SK-N-SH (cell line): ENCODE data around the gene ZNF430. TPM values are rescaled to one million over a fixed set of nuclear protein-coding genes. Genes with fewer than 3 reads are reported as not detected.

Source experiments
- CTCF ChIA-PET: fragments of 300-600, 350-600 bp; formaldehyde crosslinking; extraction: SDS; loops from one replicate; lab custom pipeline; 2021; lab: Yijun Ruan, JAX
- POLR2A ChIA-PET: fragments of 350-600 bp; sonication (Branson Sonifier 250); formaldehyde crosslinking; extraction: SDS; loops from one replicate; lab custom pipeline; 2020; ENCODE audit warnings: antibody characterized with exemption, inconsistent platforms; lab: Yijun Ruan, JAX
- DNase-seq: peaks from one replicate; pipeline ENCODE4 v3.0.0; 2012
- H2AFZ ChIP-seq: fragments of 200-600 bp; sonication (generic); 2 replicates; pipeline ENCODE4 v1.8.1; 2016; ENCODE audit warnings: antibody characterized with exemption, mild to moderate bottlenecking, low read depth
- H3F3A ChIP-seq: fragments of 200-600 bp; sonication (generic); replicated peaks from 2 replicates; pipeline ENCODE3; 2016; ENCODE audit warnings: antibody characterized with exemption, mild to moderate bottlenecking; ENCODE audit not compliant: insufficient read depth
- H3K27ac ChIP-seq, 2 experiments: fragments of 200-500 bp in 1 of 2; fragments of 200-600 bp in 1 of 2; sonication (Bioruptor generic) in 1 of 2; sonication (generic), shearing (Covaris generic) in 1 of 2; 2 replicates each; pipeline versions ENCODE4 v1.5.1 to v1.6.1; 2014 to 2016; ENCODE audit warnings: low read depth in 2 of 2, inconsistent platforms in 1 of 2, low read length in 1 of 2, mild to moderate bottlenecking in 1 of 2, mixed read lengths in 1 of 2
- H3K27me3 ChIP-seq: fragments of 200-600 bp; sonication (generic), shearing (Covaris generic); 2 replicates; pipeline ENCODE4 v1.6.1; 2016; ENCODE audit warnings: mixed run types; ENCODE audit not compliant: insufficient read depth
- H3K36me3 ChIP-seq, 2 experiments: fragments of 200-500 bp in 1 of 2; fragments of 200-600 bp in 1 of 2; sonication (Bioruptor generic) in 1 of 2; sonication (generic) in 1 of 2; replicated peaks in 1 of 2; 2 replicates each; pipeline versions ENCODE3 to v1.5.1; 2014 to 2016; ENCODE audit warnings: low read length in 1 of 2, mild to moderate bottlenecking in 1 of 2; ENCODE audit not compliant: insufficient read depth in 2 of 2, control insufficient read depth in 1 of 2
- H3K4me1 ChIP-seq, 2 experiments: fragments of 200-500 bp in 1 of 2; fragments of 200-600 bp in 1 of 2; sonication (Bioruptor generic) in 1 of 2; sonication (generic), shearing (Covaris generic) in 1 of 2; 2 replicates each; pipeline versions ENCODE4 v1.5.1 to v1.6.1; 2014 to 2016; ENCODE audit warnings: low read depth in 1 of 2, low read length in 1 of 2, mixed run types in 1 of 2; ENCODE audit not compliant: insufficient read depth in 2 of 2, control insufficient read depth in 1 of 2
- H3K4me2 ChIP-seq: fragments of 200-600 bp; sonication (generic), shearing (Covaris generic); 2 replicates; pipeline ENCODE4 v1.6.1; 2017; ENCODE audit warnings: mixed run types
- H3K4me3 ChIP-seq, 2 experiments: fragments of 200-500 bp in 1 of 2; fragments of 200-600 bp in 1 of 2; sonication (Bioruptor generic) in 1 of 2; sonication (generic), shearing (Covaris generic) in 1 of 2; 2 replicates each; pipeline versions ENCODE4 v1.5.1 to v1.8.1; 2014 to 2016; ENCODE audit warnings: low read depth in 2 of 2, inconsistent platforms in 1 of 2, low read length in 1 of 2, mild to moderate bottlenecking in 1 of 2, mixed read lengths in 1 of 2, moderate library complexity in 1 of 2
- H3K79me2 ChIP-seq: fragments of 200-600 bp; sonication (generic); 2 replicates; pipeline ENCODE4 v1.8.1; 2017; ENCODE audit warnings: mild to moderate bottlenecking; ENCODE audit not compliant: insufficient read depth
- H3K9ac ChIP-seq: fragments of 200-600 bp; sonication (generic); 2 replicates; pipeline ENCODE4 v1.6.1; 2017; ENCODE audit warnings: mixed run types
- H3K9me2 ChIP-seq: fragments of 200-600 bp; sonication (generic); 2 replicates; pipeline ENCODE4 v1.6.1; 2017; ENCODE audit warnings: mixed run types
- H3K9me3 ChIP-seq: fragments of 200-600 bp; sonication (generic); 2 replicates; pipeline ENCODE4 v1.6.1; 2017; ENCODE audit warnings: mixed run types, mild to moderate bottlenecking, moderate library complexity
- H4K20me1 ChIP-seq: fragments of 200-600 bp; sonication (generic); 2 replicates; pipeline ENCODE4 v1.6.1; 2017; ENCODE audit warnings: mild to moderate bottlenecking, mixed run types; ENCODE audit not compliant: insufficient read depth
- EP300 ChIP-seq, 2 experiments: IDR thresholded peaks; 2 replicates each; pipeline versions ENCODE4 v1.4.0 to v1.6.1; 2012; ENCODE audit warnings: borderline replicate concordance in 1 of 2, low read depth in 1 of 2, low read length in 1 of 2
- EZH2phosphoT487 ChIP-seq: fragments of 200-600 bp; sonication (generic); IDR thresholded peaks from 2 replicates; pipeline ENCODE4 v1.6.1; 2017; ENCODE audit warnings: low read depth, mixed run types, mild to moderate bottlenecking, antibody characterized with exemption, moderate library complexity, borderline replicate concordance
- GABPA ChIP-seq: IDR thresholded peaks from 2 replicates; pipeline ENCODE4 v1.4.0; 2012; ENCODE audit warnings: low read depth, mild to moderate bottlenecking
- GATA2 ChIP-seq: sonication (generic); formaldehyde crosslinking; IDR thresholded peaks from 2 replicates; pipeline ENCODE4 v1.5.0; 2020; ENCODE audit warnings: mild to moderate bottlenecking, missing genetic modification reagents
- IRF3 ChIP-seq: fragments of 150-350 bp; IDR thresholded peaks from 2 replicates; pipeline ENCODE4 v1.6.1; 2016; ENCODE audit warnings: mild to moderate bottlenecking, low read depth, low read length
- MEF2A ChIP-seq: IDR thresholded peaks from 2 replicates; pipeline ENCODE4 v1.4.0; 2012; ENCODE audit warnings: low read depth, borderline replicate concordance
- MXI1 ChIP-seq: IDR thresholded peaks from 2 replicates; pipeline ENCODE4 v1.6.1; 2012; ENCODE audit warnings: mild to moderate bottlenecking, low read depth, low read length, improper control_type of control experiment
- NRF1 ChIP-seq: IDR thresholded peaks from 2 replicates; pipeline ENCODE4 v1.6.1; 2012; ENCODE audit warnings: low read depth, mild to moderate bottlenecking, low read length
- POLR2AphosphoS5 ChIP-seq: IDR thresholded peaks from 2 replicates; pipeline ENCODE4 v1.6.1; 2012; ENCODE audit warnings: low read depth, low read length
- RAD21 ChIP-seq: IDR thresholded peaks from 2 replicates; pipeline ENCODE4 v1.6.1; 2012; ENCODE audit warnings: mild to moderate bottlenecking, low read length
- RCOR1 ChIP-seq: fragments of 150-350 bp; IDR thresholded peaks from 2 replicates; pipeline ENCODE4 v1.6.1; 2017; ENCODE audit warnings: antibody characterized with exemption, low read length
- REST ChIP-seq: IDR thresholded peaks from 2 replicates; pipeline ENCODE4 v1.6.1; 2012; ENCODE audit warnings: mild to moderate bottlenecking, low read depth, low read length, moderate library complexity
- RFX5 ChIP-seq: IDR thresholded peaks from 2 replicates; pipeline ENCODE4 v1.6.1; 2012; ENCODE audit warnings: mild to moderate bottlenecking, improper control_type of control experiment, low read length
- RXRA ChIP-seq: IDR thresholded peaks from 2 replicates; pipeline ENCODE4 v1.4.0; 2012; ENCODE audit warnings: low read depth, mild to moderate bottlenecking, borderline replicate concordance
- SIN3A ChIP-seq: IDR thresholded peaks from 2 replicates; pipeline ENCODE4 v1.6.1; 2012; ENCODE audit warnings: low read depth, mild to moderate bottlenecking, low read length, moderate library complexity, borderline replicate concordance
- SMC3 ChIP-seq: IDR thresholded peaks from 2 replicates; pipeline ENCODE4 v1.6.1; 2012; ENCODE audit warnings: low read depth, low read length, improper control_type of control experiment
- TAF1 ChIP-seq: IDR thresholded peaks from 2 replicates; pipeline ENCODE4 v1.6.1; 2012; ENCODE audit warnings: low read depth, mild to moderate bottlenecking, low read length, moderate library complexity, borderline replicate concordance
- TEAD4 ChIP-seq: IDR thresholded peaks from 2 replicates; pipeline ENCODE4 v1.4.0; 2012; ENCODE audit warnings: mild to moderate bottlenecking, borderline replicate concordance; ENCODE audit not compliant: insufficient read depth
- YY1 ChIP-seq: IDR thresholded peaks from 2 replicates; pipeline ENCODE4 v1.4.0; 2012; ENCODE audit warnings: low read depth, mild to moderate bottlenecking
- WGBS: methylation state at CpG from one replicate; pipeline ENCODE4 v1.1.6; 2017; ENCODE audit warnings: low lambda C conversion rate; 5-methylcytosine and 5-hydroxymethylcytosine counted together
- polyA plus RNA-seq, 3 experiments: library from polyadenylated mRNA; depleted of rRNA; stranded (reverse); fragments of >200 nt; gene quantifications; 2 replicates each; pipeline ENCODE4 v1.2.3, GENCODE V29; 2012
- TF ChIP-seq, protein P1 (sequence below): IDR thresholded peaks from 2 replicates; pipeline ENCODE4 v1.4.0; 2012; ENCODE audit warnings: low read depth
- TF ChIP-seq, protein P2 (sequence below): IDR thresholded peaks from 2 replicates; pipeline ENCODE4 v1.4.0; 2012; ENCODE audit warnings: low read depth, borderline replicate concordance

The ZNF430 gene
- polyA plus RNA-seq, 1 of the 3 experiments (the other 2 are of a cell fraction): 4.2 TPM

GRCh38 chr19:21065336-21065735, 44.9 kb downstream of the ZNF430 start:
- ChIA-PET POLR2A (no interaction called here), CTCF (no interaction called here)

DNA sequence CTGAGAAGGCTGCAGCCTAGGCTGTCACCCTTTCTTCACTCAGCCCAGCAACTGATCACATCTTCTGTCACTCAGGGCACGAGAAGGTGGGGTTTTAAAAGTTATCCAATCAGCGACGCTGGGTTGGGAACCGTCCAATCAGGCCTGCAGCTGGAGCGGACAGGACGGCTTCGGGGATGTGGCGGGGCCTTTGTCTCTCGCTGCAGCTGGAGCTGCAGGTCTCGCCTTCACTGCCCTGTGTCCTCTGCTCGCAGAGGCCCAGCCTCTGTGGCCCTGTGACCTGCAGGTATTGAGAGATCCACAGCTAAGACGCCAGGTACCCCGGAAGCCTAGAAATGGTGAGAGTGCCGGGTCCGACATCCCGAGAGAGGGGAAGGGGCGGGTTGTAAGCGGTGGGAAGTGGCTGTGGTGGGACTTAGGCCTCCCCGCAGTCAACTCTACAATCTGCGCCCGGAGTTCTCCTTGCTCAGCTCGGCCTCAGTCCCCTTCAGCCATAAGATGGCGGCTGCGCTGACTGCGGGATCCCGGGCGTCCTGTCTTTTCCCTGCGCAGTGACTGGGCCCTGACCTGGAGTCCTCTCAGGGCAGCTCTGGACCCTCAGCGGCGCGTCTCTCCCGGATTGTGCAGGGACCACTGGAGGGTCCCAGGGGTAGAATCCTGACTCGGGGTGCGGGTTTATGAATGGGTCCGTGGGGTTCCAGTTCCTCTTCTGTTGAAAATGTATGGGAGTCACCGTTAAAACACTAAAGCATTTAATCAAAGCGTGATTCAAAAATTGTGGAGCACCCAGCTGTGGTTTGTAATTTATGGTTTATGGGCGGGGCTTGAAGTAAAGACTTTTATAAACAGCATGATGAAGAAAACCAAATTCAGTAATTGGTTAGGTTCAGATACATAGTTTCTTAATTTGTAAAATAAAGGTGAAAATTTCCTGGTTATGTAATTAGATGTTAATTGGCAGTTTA, 61.8 kb downstream of the ZNF430 start, which contains the start of gene ZNF714:
Gene ZNF714 (plus strand): TSS at position 193 of the 965 bp plus-strand sequence. CDS start 16,066 bp downstream, outside the sequence.
- peak; percentile 83 for DNase-seq
- CTCF ChIA-PET: interaction anchor here (0.6 kb wide), 1 partner anchor 12 kb away, joined by 3 read pairs; no protein-coding TSS in a partner anchor
- TF ChIP-seq REST (0 out of 2 replicates have a peak, but pooled peaks have one; percentile 14), YY1 (peak; percentile 83), RFX5 (peak; percentile 90), RAD21 (no peak), SIN3A (peak; percentile 85; the same call in 1 of the 2 replicates), SMC3 (no peak), POLR2AphosphoS5 (peak; percentile 89)
- TF ChIP-seq, protein P1, sequence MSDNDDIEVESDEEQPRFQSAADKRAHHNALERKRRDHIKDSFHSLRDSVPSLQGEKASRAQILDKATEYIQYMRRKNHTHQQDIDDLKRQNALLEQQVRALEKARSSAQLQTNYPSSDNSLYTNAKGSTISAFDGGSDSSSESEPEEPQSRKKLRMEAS: peak; percentile 56
- TF ChIP-seq, protein P2, sequence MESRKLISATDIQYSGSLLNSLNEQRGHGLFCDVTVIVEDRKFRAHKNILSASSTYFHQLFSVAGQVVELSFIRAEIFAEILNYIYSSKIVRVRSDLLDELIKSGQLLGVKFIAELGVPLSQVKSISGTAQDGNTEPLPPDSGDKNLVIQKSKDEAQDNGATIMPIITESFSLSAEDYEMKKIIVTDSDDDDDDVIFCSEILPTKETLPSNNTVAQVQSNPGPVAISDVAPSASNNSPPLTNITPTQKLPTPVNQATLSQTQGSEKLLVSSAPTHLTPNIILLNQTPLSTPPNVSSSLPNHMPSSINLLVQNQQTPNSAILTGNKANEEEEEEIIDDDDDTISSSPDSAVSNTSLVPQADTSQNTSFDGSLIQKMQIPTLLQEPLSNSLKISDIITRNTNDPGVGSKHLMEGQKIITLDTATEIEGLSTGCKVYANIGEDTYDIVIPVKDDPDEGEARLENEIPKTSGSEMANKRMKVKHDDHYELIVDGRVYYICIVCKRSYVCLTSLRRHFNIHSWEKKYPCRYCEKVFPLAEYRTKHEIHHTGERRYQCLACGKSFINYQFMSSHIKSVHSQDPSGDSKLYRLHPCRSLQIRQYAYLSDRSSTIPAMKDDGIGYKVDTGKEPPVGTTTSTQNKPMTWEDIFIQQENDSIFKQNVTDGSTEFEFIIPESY: no peak

More at GRCh38 chr19:21065336-21065735, 44.9 kb downstream of the ZNF430 start:
- TF ChIP-seq TAF1: no peak
- TF ChIP-seq RCOR1: no peak
- no peak for TF ChIP-seq IRF3
- TF ChIP-seq EZH2phosphoT487: no peak
- no peak for TF ChIP-seq RXRA
- TF ChIP-seq GATA2 (CRISPR knock-in tag): no peak
- no peak for TF ChIP-seq EP300 (IDR thresholded peaks at IDR 0.05; ENCODE audit: borderline replicate concordance in 1 of 2, low read depth in 1 of 2, low read length in 1 of 2)
- TF ChIP-seq SMC3: no peak
- TF ChIP-seq GABPA: no peak
- TF ChIP-seq MXI1: no peak
- no peak for TF ChIP-seq MEF2A
- no peak for TF ChIP-seq NRF1
- TF ChIP-seq TEAD4: no peak
- TF ChIP-seq, protein P1: no peak
- peaks cover 0 to 25% of the 10 kb centered on the region in 2 experiments for H3K36me3 ChIP-seq
- no peaks in the 10 kb centered on the region for H3K79me2 ChIP-seq
- H3K9ac ChIP-seq: no peak overlapping the region
- no peaks in the 10 kb centered on the region for H3K4me1 ChIP-seq
- no peak overlapping the region for H2AFZ ChIP-seq
- no peak overlapping the region for H3K27ac ChIP-seq
- no peaks in the 10 kb centered on the region for H3K9me3 ChIP-seq
- no peak for DNase-seq
- H3F3A ChIP-seq: peaks cover 5% of the 10 kb centered on the region
- no peaks in the 10 kb centered on the region for H3K27me3 ChIP-seq
- no peaks in the 10 kb centered on the region for H3K9me2 ChIP-seq
- no peaks in the 10 kb centered on the region for H4K20me1 ChIP-seq
- no peak overlapping the region for H3K4me3 ChIP-seq
- no peak overlapping the region for H3K4me2 ChIP-seq

More for the DNA sequence above, 61.8 kb downstream of the ZNF430 start, which contains the start of gene ZNF714:
- peak within 1 kb of the TSS; percentile 86 for H3K9ac ChIP-seq
- POLR2A ChIA-PET: interaction anchor here (0.6 to 1.6 kb wide), 7 partner anchors 10 to 517 kb away, joined by 3 to 8 read pairs (median 4); partner anchors contain the start of genes ZNF430, ZNF431, ZNF737 and ZNF85
- no peaks in the 10 kb centered on the region for H3K9me3 ChIP-seq
- H3K27me3 ChIP-seq: no peaks in the 10 kb centered on the region
- peaks cover 5% of the 10 kb centered on the region for H3F3A ChIP-seq
- H3K4me2 ChIP-seq: peak within 1 kb of the TSS; percentile 94
- peak within 1 kb of the TSS; percentile 88 for H2AFZ ChIP-seq
- H3K36me3 ChIP-seq: peaks cover 8 to 9% of the 10 kb centered on the region in 2 experiments
- H3K4me1 ChIP-seq: peaks cover 0 to 5% of the 10 kb centered on the region in 2 experiments; a peak in 3 of 4 replicates
- H3K27ac ChIP-seq: peak within 1 kb of the TSS; percentile 73 to 80
- 2% methylated on average over 23 of the region's 38 CpGs for WGBS
- no peaks in the 10 kb centered on the region for H3K9me2 ChIP-seq
- peaks cover 28% of the 10 kb centered on the region for H3K79me2 ChIP-seq
- H3K4me3 ChIP-seq: peak within 1 kb of the TSS; percentile 73 to 91
- no peaks in the 10 kb centered on the region for H4K20me1 ChIP-seq
